ENCODE data around the gene FAHD2A.
"Not testable (repeated sequence)": the region's sequence is repeated elsewhere in the genome, so short reads cannot be mapped to it uniquely, and the experiment has no call there.

The FAHD2A gene

DNA sequence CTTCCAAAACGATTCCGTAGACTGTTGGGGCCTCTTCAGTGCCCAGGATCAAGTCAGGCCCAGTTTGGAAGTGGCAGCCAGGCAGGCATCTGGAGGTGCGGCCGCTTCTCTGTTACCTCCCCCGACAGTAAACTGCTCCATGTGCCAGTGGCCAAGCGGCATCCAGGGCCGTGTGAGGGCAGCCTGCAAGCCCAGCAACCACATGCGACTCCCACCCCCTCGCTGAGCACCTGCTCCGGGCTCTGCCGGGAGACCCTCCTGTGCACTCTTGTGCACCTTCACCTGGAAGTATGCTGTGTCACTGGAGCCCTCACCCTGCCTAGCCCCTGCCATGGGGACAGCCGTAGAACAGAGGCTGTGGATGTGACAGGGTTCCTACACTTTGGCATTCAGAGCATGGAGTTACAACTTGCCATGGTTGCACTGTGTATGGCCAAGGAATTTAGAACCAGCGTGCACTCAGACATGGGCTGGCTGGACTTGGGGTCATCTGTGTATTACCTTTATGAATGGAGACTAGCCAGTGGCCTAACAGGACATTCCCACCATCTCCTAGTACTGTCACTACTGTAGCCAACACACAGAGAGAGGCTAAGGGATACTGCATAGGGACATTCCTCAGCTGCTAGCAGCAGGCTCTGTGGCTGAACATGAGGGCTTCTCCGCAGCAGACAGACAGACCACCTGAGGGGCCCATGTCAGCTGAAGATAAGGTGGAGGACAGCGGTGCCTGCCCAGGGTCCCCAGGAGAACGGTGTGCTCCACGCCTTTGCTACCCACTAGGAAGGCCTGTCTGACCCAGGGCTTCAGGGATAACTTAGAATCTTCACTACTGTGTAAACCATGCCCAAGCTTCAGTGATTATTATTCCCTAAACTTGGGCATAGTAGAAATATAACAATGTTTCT lies 25.0 kb upstream of the FAHD2A start:
- Histone ChIP-seq H3K4me2 (ENCODE audit: low read length) (no peak overlapping the region), H2AFZ (ENCODE audit: insufficient read depth, low read length, poor library complexity) (no peak overlapping the region), H4K91ac (ENCODE audit: low read depth, low read length) (no peak overlapping the region), H3K79me2 (ENCODE audit: control insufficient read depth, insufficient read depth, low read length, poor library complexity) (no peaks in the 10 kb centered on the region), H3K36me3 (ENCODE audit: control insufficient read depth in 1 of 2, insufficient read depth in 2 of 2, low read length in 2 of 2) (no peaks in the 10 kb centered on the region), H3K4me1 (ENCODE audit: control insufficient read depth in 1 of 2, insufficient read depth in 2 of 2, low read length in 2 of 2) (no peaks in the 10 kb centered on the region), H2BK120ac (ENCODE audit: insufficient read depth, low read length, poor library complexity) (no peak overlapping the region), H3K23ac (ENCODE audit: low read length) (no peak overlapping the region), H3K4ac (ENCODE audit: low read depth, low read length) (no peak overlapping the region), H2BK5ac (ENCODE audit: low read depth, low read length, poor library complexity) (no peak overlapping the region), H3K9ac (ENCODE audit: low read length) (no peak overlapping the region), H3K27ac (ENCODE audit: low read depth, low read length) (no peak overlapping the region), H3K79me1 (ENCODE audit: low read length) (no peaks in the 10 kb centered on the region), H3K9me3 (ENCODE audit: insufficient read depth, low read depth, low read length) (peaks cover 2% of the 10 kb centered on the region), H3K27me3 (ENCODE audit: insufficient read depth, low read length) (no peaks in the 10 kb centered on the region), H4K8ac (ENCODE audit: low read depth, low read length) (no peak overlapping the region), H3K4me3 (ENCODE audit: low read depth, low read length) (no peak overlapping the region), H2BK12ac (ENCODE audit: low read length) (no peak overlapping the region), H3K14ac (ENCODE audit: low read length) (no peak overlapping the region), H4K12ac (ENCODE audit: low read depth, low read length) (no peak overlapping the region), H2AK5ac (ENCODE audit: low read length) (no peak overlapping the region), H3K18ac (ENCODE audit: low read length) (no peak overlapping the region)
- DNase-seq: no peak
- WGBS (ENCODE audit: extremely low coverage, insufficient coverage, insufficient read length): no CpG with 5 or more reads among the region's 17 CpGs

GRCh38 chr2:95378281-95378680 lies 24.2 kb upstream of the FAHD2A start:
- H4K8ac ChIP-seq (ENCODE audit: low read depth, low read length); H3K79me2 ChIP-seq (ENCODE audit: control insufficient read depth, insufficient read depth, low read length, poor library complexity); DNase-seq; H3K9ac ChIP-seq (ENCODE audit: low read length); H3K9me3 ChIP-seq (ENCODE audit: insufficient read depth, low read depth, low read length); H3K23ac ChIP-seq (ENCODE audit: low read length); H4K12ac ChIP-seq (ENCODE audit: low read depth, low read length); H3K4me1 ChIP-seq (ENCODE audit: control insufficient read depth in 1 of 2, insufficient read depth in 2 of 2, low read length in 2 of 2); H3K79me1 ChIP-seq (ENCODE audit: low read length); H3K4ac ChIP-seq (ENCODE audit: low read depth, low read length); H3K36me3 ChIP-seq (ENCODE audit: control insufficient read depth in 1 of 2, insufficient read depth in 2 of 2, low read length in 2 of 2); H3K27ac ChIP-seq (ENCODE audit: low read depth, low read length); H3K18ac ChIP-seq (ENCODE audit: low read length); H3K4me3 ChIP-seq (ENCODE audit: low read depth, low read length); H3K14ac ChIP-seq (ENCODE audit: low read length); H2BK120ac ChIP-seq (ENCODE audit: insufficient read depth, low read length, poor library complexity); H2AFZ ChIP-seq (ENCODE audit: insufficient read depth, low read length, poor library complexity); H3K4me2 ChIP-seq (ENCODE audit: low read length); H2AK5ac ChIP-seq (ENCODE audit: low read length); H2BK5ac ChIP-seq (ENCODE audit: low read depth, low read length, poor library complexity); H4K91ac ChIP-seq (ENCODE audit: low read depth, low read length); H3K27me3 ChIP-seq (ENCODE audit: insufficient read depth, low read length); H2BK12ac ChIP-seq (ENCODE audit: low read length): not testable (repeated sequence)
- WGBS (ENCODE audit: extremely low coverage, insufficient coverage, insufficient read length): no CpG with 5 or more reads among the region's 7 CpGs

DNA sequence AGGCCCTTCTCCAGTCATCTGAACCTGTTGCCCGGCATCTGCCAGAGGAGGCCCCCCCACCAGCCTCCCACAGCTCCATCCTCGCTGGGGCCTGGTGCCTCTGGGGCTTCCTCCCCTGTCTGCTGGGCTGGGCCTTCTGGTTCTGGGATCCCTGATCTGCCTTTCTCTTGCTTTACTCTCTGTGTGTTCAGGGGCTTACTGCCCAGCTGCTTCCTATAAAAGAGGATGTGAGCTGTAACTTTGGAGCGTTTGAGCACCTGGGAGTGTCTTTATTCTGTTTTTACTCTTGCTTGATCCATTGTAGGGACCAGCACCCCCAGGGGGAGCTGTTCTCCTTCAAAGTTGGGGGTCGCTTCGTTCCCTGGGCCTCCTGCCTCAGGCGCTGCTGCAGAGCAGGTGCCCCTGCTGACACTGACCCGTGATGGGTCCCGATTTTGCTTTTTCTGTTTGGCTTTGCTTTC lies 23.1 kb upstream of the FAHD2A start:
- Histone ChIP-seq H3K4me2 (ENCODE audit: low read length) (no peak overlapping the region), H3K27me3 (ENCODE audit: insufficient read depth, low read length) (no peaks in the 10 kb centered on the region), H3K79me1 (ENCODE audit: low read length) (no peaks in the 10 kb centered on the region), H3K18ac (ENCODE audit: low read length) (no peak overlapping the region), H3K9me3 (ENCODE audit: insufficient read depth, low read depth, low read length) (no peaks in the 10 kb centered on the region), H2BK120ac (ENCODE audit: insufficient read depth, low read length, poor library complexity) (no peak overlapping the region), H3K4me1 (ENCODE audit: control insufficient read depth in 1 of 2, insufficient read depth in 2 of 2, low read length in 2 of 2) (no peaks in the 10 kb centered on the region), H2AK5ac (ENCODE audit: low read length) (no peak overlapping the region), H2AFZ (ENCODE audit: insufficient read depth, low read length, poor library complexity) (no peak overlapping the region), H3K79me2 (ENCODE audit: control insufficient read depth, insufficient read depth, low read length, poor library complexity) (no peaks in the 10 kb centered on the region), H3K27ac (ENCODE audit: low read depth, low read length) (no peak overlapping the region), H3K14ac (ENCODE audit: low read length) (no peak overlapping the region), H4K91ac (ENCODE audit: low read depth, low read length) (no peak overlapping the region), H2BK5ac (ENCODE audit: low read depth, low read length, poor library complexity) (no peak overlapping the region), H3K9ac (ENCODE audit: low read length) (no peak overlapping the region), H2BK12ac (ENCODE audit: low read length) (no peak overlapping the region), H3K4ac (ENCODE audit: low read depth, low read length) (no peak overlapping the region), H4K8ac (ENCODE audit: low read depth, low read length) (no peak overlapping the region), H4K12ac (ENCODE audit: low read depth, low read length) (no peak overlapping the region), H3K23ac (ENCODE audit: low read length) (no peak overlapping the region), H3K4me3 (ENCODE audit: low read depth, low read length) (no peak overlapping the region), H3K36me3 (ENCODE audit: control insufficient read depth in 1 of 2, insufficient read depth in 2 of 2, low read length in 2 of 2) (no peaks in the 10 kb centered on the region)
- no CpG with 5 or more reads among the region's 8 CpGs for WGBS (ENCODE audit: extremely low coverage, insufficient coverage, insufficient read length)
- DNase-seq: no peak

- no peak overlapping the region for H4K8ac ChIP-seq (ENCODE audit: low read depth, low read length)
- H3K4me2 ChIP-seq (ENCODE audit: low read length): no peak overlapping the region
- H2AFZ ChIP-seq (ENCODE audit: insufficient read depth, low read length, poor library complexity): no peak overlapping the region
- no peak overlapping the region for H3K14ac ChIP-seq (ENCODE audit: low read length)
- no peak overlapping the region for H3K4me3 ChIP-seq (ENCODE audit: low read depth, low read length)
- no peak overlapping the region for H2BK120ac ChIP-seq (ENCODE audit: insufficient read depth, low read length, poor library complexity)
- no peaks in the 10 kb centered on the region for H3K36me3 ChIP-seq (ENCODE audit: control insufficient read depth in 1 of 2, insufficient read depth in 2 of 2, low read length in 2 of 2)
- no peaks in the 10 kb centered on the region for H3K4me1 ChIP-seq (ENCODE audit: control insufficient read depth in 1 of 2, insufficient read depth in 2 of 2, low read length in 2 of 2)
- H3K23ac ChIP-seq (ENCODE audit: low read length): no peak overlapping the region
- no peak overlapping the region for H2BK5ac ChIP-seq (ENCODE audit: low read depth, low read length, poor library complexity)
- H3K4ac ChIP-seq (ENCODE audit: low read depth, low read length): no peak overlapping the region
- no peak overlapping the region for H2AK5ac ChIP-seq (ENCODE audit: low read length)
- H2BK12ac ChIP-seq (ENCODE audit: low read length): no peak overlapping the region
- H3K79me1 ChIP-seq (ENCODE audit: low read length): no peaks in the 10 kb centered on the region
- no CpG with 5 or more reads among the region's 5 CpGs for WGBS (ENCODE audit: extremely low coverage, insufficient coverage, insufficient read length)
- no peaks in the 10 kb centered on the region for H3K9me3 ChIP-seq (ENCODE audit: insufficient read depth, low read depth, low read length)
- H4K12ac ChIP-seq (ENCODE audit: low read depth, low read length): no peak overlapping the region
- H3K79me2 ChIP-seq (ENCODE audit: control insufficient read depth, insufficient read depth, low read length, poor library complexity): no peaks in the 10 kb centered on the region
- H3K27me3 ChIP-seq (ENCODE audit: insufficient read depth, low read length): no peaks in the 10 kb centered on the region
- no peak overlapping the region for H3K9ac ChIP-seq (ENCODE audit: low read length)
- no peak for DNase-seq
- H3K27ac ChIP-seq (ENCODE audit: low read depth, low read length): no peak overlapping the region
- no peak overlapping the region for H3K18ac ChIP-seq (ENCODE audit: low read length)
- no peak overlapping the region for H4K91ac ChIP-seq (ENCODE audit: low read depth, low read length)
Observed at GRCh38 chr2:95380280-95380679, 22.2 kb upstream of the FAHD2A start.

Measured in trophoblast cell (in vitro differentiated cells and primary cell).